Measurements from ENCODE around the gene XYLB. TPM values are rescaled to one million over a fixed set of nuclear protein-coding genes. Genes with fewer than 3 reads are reported as not detected.
A peak's percentile ranks its signal among the peaks of the same experiment; 100 is the strongest.

The XYLB gene
- total RNA-seq, 1 experiment from 2014 or later = 6.6 TPM

GRCh38 chr3:38396861-38397260 is 50.3 kb downstream of the XYLB start:
- no peak for DNase-seq (ENCODE audit: low read depth, low spot score)
- Histone ChIP-seq H3K4me1 (ENCODE audit: control insufficient read depth, insufficient read depth, low read length) (no peaks in the 10 kb centered on the region), H3K36me3 (ENCODE audit: control insufficient read depth, insufficient read depth, low read length) (no peaks in the 10 kb centered on the region), H3K27ac (ENCODE audit: low read length) (no peak overlapping the region), H3K9me3 (ENCODE audit: control insufficient read depth, insufficient read depth, low read depth, low read length) (no peaks in the 10 kb centered on the region), H3K4me3 (ENCODE audit: low read depth in 2 of 2, low read length in 2 of 2) (no peak overlapping the region), H3K27me3 (ENCODE audit: control insufficient read depth, insufficient read depth, low read length) (no peaks in the 10 kb centered on the region)
- in situ Hi-C loops (cut with HindIII; ENCODE audit: low pct_unique_long_range_greater_than_20kb, low sequenced_read_pairs) (no loop called here), intact Hi-C loops (cut with micrococcal nuclease; ENCODE audit: unreplicated experiment) (no loop called here)
- no peak for ATAC-seq
- BruUV-seq (replicated peaks) = no TSS peak
- no peak for TF ChIP-seq POLR2AphosphoS5 (IDR thresholded peaks at IDR 0.05; ENCODE audit: low read depth, low read length)
- TF ChIP-seq TCF7L2 (IDR thresholded peaks at IDR 0.05; ENCODE audit: low read depth, low read length) = no peak
- no peak for TF ChIP-seq SIN3A (IDR thresholded peaks at IDR 0.05; ENCODE audit: borderline replicate concordance, insufficient read depth, low read depth, low read length)
- TF ChIP-seq CTCF (IDR thresholded peaks at IDR 0.05) = no peak
- no peak for TF ChIP-seq REST (IDR thresholded peaks at IDR 0.05; ENCODE audit: insufficient read depth in 1 of 2, low read depth in 2 of 2, low read length in 1 of 2)
- ChIA-PET POLR2A (no interaction called here), CTCF (interaction anchor here (0.6 kb wide), 1 partner anchor 83 kb away, joined by 3 read pairs; no protein-coding TSS in a partner anchor)

GRCh38 chr3:38397320-38397719 is 50.7 kb downstream of the XYLB start:
- Histone ChIP-seq H3K9me3 (ENCODE audit: control insufficient read depth, insufficient read depth, low read depth, low read length) (no peaks in the 10 kb centered on the region), H3K36me3 (ENCODE audit: control insufficient read depth, insufficient read depth, low read length) (no peaks in the 10 kb centered on the region), H3K27ac (ENCODE audit: low read length) (no peak overlapping the region), H3K4me3 (ENCODE audit: low read depth in 2 of 2, low read length in 2 of 2) (no peak overlapping the region), H3K27me3 (ENCODE audit: control insufficient read depth, insufficient read depth, low read length) (no peaks in the 10 kb centered on the region), H3K4me1 (ENCODE audit: control insufficient read depth, insufficient read depth, low read length) (no peaks in the 10 kb centered on the region)
- in situ Hi-C loops (cut with HindIII; ENCODE audit: low pct_unique_long_range_greater_than_20kb, low sequenced_read_pairs) = no loop called here
- ATAC-seq (no peak), DNase-seq (ENCODE audit: low read depth, low spot score) (no peak)
- ChIA-PET CTCF (interaction anchor here (0.6 kb wide), 1 partner anchor 82 kb away, joined by 3 read pairs; no protein-coding TSS in a partner anchor), POLR2A (no interaction called here)
- intact Hi-C loops (cut with micrococcal nuclease; ENCODE audit: unreplicated experiment) = no loop called here
- TF ChIP-seq REST (IDR thresholded peaks at IDR 0.05; ENCODE audit: insufficient read depth in 1 of 2, low read depth in 2 of 2, low read length in 1 of 2) (peak; percentile 82 to 90), CTCF (IDR thresholded peaks at IDR 0.05) (no peak)
- no TSS peak for BruUV-seq (replicated peaks)

Measured in Panc1 (cell line).